ENCODE data around the gene FOXN3. TPM values are rescaled to one million over a fixed set of nuclear protein-coding genes. Genes with fewer than 3 reads are reported as not detected.

Gene FOXN3
- polyA plus RNA-seq, 1 experiment, result 46.5 TPM

- CTCF ChIA-PET, result interaction anchor here (0.6 kb wide), 1 partner anchor 211 kb away, joined by 11 read pairs; no protein-coding TSS in a partner anchor
- no peak for DNase-seq (ENCODE audit: low read depth, low spot score)
- POLR2A ChIA-PET, result no interaction called here
- H3K27ac ChIP-seq (ENCODE audit: low read depth, low read length), result no peak overlapping the region
- H3K4me3 ChIP-seq (ENCODE audit: low read depth, low read length), result no peak overlapping the region
- TF ChIP-seq CTCF (IDR thresholded peaks at IDR 0.05; ENCODE audit: low read depth, low read length), result no peak
- H3K27me3 ChIP-seq (ENCODE audit: control insufficient read depth, insufficient read depth, low read length), result no peaks in the 10 kb centered on the region
- H3K9me3 ChIP-seq (ENCODE audit: control insufficient read depth, insufficient read depth, low read length), result no peaks in the 10 kb centered on the region
Measured at GRCh38 chr14:89387922-89388685, 28.9 kb downstream of the FOXN3 start.

- H3K27ac ChIP-seq (ENCODE audit: low read depth, low read length), result no peak overlapping the region
- no peak overlapping the region for H3K4me3 ChIP-seq (ENCODE audit: low read depth, low read length)
- no peaks in the 10 kb centered on the region for H3K9me3 ChIP-seq (ENCODE audit: control insufficient read depth, insufficient read depth, low read length)
- DNase-seq (ENCODE audit: low read depth, low spot score), result no peak
- ChIA-PET POLR2A (no interaction called here), CTCF (no interaction called here)
- no peaks in the 10 kb centered on the region for H3K27me3 ChIP-seq (ENCODE audit: control insufficient read depth, insufficient read depth, low read length)
- TF ChIP-seq CTCF (IDR thresholded peaks at IDR 0.05; ENCODE audit: low read depth, low read length), result no peak
Measured at GRCh38 chr14:89386212-89386886, 30.7 kb downstream of the FOXN3 start.

GRCh38 chr14:89384636-89385035 is 32.4 kb downstream of the FOXN3 start:
- ChIA-PET CTCF (no interaction called here), POLR2A (no interaction called here)
- Histone ChIP-seq H3K27ac (ENCODE audit: low read depth, low read length) (no peak overlapping the region), H3K9me3 (ENCODE audit: control insufficient read depth, insufficient read depth, low read length) (peaks cover 10% of the 10 kb centered on the region), H3K4me3 (ENCODE audit: low read depth, low read length) (no peak overlapping the region), H3K27me3 (ENCODE audit: control insufficient read depth, insufficient read depth, low read length) (no peaks in the 10 kb centered on the region)
- DNase-seq (ENCODE audit: low read depth, low spot score), result no peak
- TF ChIP-seq CTCF (IDR thresholded peaks at IDR 0.05; ENCODE audit: low read depth, low read length), result no peak

DNA sequence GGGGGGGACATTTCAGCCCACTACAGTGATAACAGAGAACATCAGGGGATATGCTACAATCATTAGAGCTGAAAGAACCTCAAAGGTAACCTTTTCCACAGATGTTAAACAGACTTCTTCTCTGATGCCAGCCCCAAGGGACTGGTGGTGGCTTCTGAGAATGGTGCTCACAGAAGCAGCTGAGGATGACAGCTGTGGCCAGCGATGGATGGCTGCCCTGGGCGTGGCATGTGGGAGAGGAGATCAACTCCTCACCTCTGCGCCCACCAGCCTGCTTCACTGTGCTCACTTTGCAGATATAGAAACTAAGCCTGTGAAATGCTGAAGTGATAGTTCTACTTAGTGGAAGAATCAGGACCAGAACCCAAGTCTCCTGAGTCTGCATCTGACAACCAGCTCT is 33.0 kb downstream of the FOXN3 start:
- H3K27me3 ChIP-seq (ENCODE audit: control insufficient read depth, insufficient read depth, low read length), result no peaks in the 10 kb centered on the region
- POLR2A ChIA-PET, result no interaction called here
- CTCF ChIA-PET, result interaction anchor here (0.7 kb wide), 1 partner anchor 1789 kb away, joined by 3 read pairs; no protein-coding TSS in a partner anchor
- peaks cover 10% of the 10 kb centered on the region for H3K9me3 ChIP-seq (ENCODE audit: control insufficient read depth, insufficient read depth, low read length)
- TF ChIP-seq CTCF (IDR thresholded peaks at IDR 0.05; ENCODE audit: low read depth, low read length), result no peak
- no peak overlapping the region for H3K27ac ChIP-seq (ENCODE audit: low read depth, low read length)
- H3K4me3 ChIP-seq (ENCODE audit: low read depth, low read length), result no peak overlapping the region
- no peak for DNase-seq (ENCODE audit: low read depth, low spot score)
